ENCODE measurements around the gene OGA.

OGA gene

DNA sequence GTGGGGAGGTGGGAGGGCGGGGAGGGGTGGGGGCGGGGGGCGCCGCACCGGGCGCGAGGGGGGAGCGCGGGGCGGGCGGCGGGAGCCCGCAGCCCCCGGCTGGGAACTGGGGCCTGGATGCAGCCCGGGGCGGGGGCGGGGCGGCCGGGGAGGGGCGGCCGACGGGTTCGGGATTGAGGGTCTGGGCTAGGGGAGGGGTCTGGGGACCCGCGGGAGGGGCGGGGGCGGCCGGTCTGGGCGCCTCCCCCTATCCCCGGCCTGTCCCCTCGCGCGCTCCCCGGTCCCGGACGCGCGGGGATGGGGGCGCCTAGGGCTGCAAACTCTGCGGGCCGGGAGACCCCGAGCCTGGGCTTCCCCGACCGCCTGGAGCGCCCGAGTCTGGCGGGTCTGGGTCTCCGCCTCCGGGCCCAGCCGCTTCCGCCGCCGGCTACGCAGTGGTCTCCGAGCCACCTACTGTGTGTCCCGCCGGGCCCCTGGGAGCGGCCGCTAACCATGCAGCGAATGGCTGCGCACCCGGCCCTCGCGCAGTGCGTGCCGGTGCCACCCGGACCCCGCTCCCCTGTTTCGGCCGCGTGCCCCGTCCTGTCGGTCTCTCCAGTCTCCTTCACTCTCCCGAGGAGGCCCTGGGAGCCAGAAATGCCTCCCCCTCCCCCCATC lies 42.0 kb downstream of the OGA start:
- DNase-seq (ENCODE audit: low read depth in 2 of 3, low spot score in 1 of 3) = no peak

DNA sequence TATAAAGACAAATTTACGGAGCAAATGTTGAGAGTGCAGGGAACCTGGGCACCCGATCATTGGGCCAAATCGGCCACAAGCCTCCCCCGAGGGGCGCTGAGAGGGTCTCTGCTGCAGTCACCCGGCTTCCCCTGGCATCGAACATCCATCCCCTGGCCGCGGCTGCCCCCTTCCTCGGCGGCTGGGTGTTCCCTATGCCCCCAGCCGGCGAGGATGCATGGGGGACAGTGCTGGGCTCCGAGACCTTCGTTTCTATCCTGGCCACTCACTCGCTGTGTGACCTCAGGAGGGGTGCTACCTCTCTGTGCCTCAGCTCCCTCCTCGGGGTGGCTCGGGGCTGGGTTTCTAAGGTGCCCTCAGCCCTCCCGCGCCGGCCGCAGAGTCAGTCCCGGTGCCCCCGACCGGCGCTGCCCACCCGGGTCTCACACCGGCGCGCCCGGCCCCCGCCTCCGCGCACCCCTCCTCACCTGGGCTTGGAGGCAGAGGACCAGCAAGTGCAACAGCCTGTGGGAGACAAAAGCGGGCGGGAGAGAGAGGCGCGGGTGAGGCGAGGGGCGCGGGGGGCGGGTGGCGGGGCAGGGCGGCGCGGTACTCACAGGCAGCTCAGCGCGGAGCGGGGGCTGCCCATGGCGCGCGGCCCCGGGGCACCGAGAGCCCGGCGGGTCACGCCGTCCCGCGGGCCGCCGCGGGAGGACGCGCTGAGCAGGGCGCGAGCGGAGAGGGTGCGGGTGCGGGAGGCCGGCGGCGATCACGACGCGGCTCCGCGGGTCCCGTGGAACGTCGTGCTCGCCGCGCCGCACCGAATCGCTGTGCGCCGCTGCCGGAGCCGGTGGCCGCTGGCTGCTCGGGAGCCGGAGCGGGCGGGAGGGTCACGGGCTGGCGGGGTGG lies 42.7 kb downstream of the OGA start, which contains the start of gene FGF8:
Gene FGF8 (minus strand): TSS at position 842 of the 888 bp plus-strand sequence. CDS start 214 bp downstream, at position 628.
- no peak for DNase-seq (ENCODE audit: low read depth in 2 of 3, low spot score in 1 of 3)

DNA sequence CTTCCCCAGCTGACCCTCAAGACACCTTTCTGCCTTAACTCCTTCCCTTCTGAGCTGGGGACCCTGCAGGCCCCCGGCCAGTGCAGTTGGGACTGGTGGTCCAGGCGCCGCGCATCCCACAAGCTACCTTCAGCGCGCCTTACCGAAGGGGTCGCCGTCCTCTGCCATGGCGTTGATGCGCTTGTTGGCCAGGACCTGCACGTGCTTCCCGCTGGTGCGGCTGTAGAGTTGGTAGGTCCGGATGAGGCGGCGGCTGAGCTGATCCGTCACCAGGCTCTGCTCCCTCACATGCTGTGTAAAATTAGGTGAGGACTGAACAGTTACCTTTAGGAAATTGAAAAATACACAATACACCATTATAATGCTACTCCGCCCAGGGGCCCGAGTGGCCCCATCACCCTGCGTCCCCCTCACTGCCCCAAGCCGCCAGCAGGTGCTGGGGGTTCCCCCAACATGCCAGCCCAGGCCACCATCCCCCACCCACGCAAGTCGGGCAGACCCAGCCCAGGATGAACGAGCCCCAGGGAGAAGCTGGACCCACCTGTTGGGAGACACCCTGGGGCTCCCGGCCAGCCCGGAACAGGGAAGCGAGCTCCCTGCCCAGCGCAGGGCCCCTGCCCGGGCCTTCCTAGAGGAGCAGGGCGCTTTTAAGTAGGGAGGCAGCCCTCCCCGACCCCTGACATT lies 43.5 kb downstream of the OGA start:
- no peak for DNase-seq (ENCODE audit: low read depth in 2 of 3, low spot score in 1 of 3)

DNA sequence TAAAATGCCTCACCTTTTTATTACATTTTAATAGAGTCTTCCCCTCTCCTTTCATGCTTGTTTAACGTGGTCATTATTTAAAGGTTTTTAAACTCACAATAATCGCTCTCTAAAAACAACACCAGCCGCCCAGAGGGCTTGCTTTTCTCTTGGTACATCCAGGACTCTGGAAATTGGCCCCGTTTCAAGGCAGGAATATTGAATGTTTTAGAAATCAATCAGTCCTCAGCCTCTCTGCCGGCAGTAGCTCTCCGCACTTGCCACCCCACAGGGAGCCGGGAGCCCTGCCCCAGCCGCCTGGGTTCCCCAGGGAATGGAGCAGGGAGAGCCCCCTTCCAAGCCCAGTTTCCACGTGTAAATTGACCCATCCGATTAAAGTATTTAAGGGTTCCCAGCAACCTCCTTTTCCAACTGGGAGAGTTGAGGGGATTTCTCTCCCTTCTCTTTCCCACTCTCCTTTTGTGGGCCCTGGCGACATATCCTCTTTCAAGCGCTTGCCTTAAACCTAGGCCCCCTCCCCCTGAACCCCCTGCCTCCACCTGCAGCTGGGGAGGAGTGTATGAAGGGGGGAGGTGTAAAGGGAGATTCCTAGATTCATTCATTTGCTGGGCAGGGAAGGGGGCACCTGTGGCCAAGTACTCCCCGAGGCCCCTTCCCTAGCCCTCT lies 44.2 kb downstream of the OGA start:
- DNase-seq (ENCODE audit: low read depth in 2 of 3, low spot score in 1 of 3) = no peak

DNA sequence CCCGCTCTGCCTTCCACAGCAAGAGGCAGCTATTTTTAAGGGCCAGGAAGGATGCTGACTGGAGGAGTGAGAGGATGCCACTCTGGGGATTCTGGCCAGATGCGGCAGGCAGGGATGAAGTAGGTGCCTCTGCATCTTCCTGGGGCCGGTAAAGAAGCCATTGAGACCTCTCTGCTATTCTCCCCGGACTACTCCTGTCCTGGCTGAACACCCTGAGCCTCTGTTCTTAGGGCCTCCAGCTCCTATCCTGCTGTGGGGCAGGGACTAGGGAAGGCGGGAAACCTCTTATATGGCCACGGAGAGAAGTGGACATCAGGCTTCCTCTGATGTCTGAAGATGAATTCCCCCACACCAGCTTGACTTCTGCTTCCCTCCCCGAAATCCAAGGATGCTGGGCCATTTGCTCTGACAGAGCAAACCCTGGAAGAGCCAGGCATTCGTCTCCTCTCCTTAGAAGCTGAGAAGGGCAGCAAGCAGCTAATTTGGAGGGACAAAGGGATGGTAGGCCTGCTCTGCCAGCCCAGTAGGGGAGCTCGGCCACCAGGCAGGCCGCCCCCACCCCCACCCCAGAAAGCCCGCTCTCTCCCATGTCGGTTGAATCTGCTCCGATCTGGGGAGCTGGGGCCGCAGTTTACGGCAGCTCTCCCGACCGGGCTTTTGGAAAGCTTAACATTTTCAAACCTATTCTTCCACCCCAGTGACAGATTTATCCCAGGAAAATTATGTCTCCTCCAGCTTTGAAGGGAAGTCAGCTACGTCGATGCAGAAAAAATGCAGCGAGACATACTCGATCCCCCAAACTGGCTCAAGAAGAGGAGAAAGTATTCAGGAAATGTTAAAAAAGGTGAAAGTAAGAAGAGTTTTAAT lies 45.1 kb downstream of the OGA start:
- DNase-seq (ENCODE audit: low read depth in 2 of 3, low spot score in 1 of 3) = no peak

DNA sequence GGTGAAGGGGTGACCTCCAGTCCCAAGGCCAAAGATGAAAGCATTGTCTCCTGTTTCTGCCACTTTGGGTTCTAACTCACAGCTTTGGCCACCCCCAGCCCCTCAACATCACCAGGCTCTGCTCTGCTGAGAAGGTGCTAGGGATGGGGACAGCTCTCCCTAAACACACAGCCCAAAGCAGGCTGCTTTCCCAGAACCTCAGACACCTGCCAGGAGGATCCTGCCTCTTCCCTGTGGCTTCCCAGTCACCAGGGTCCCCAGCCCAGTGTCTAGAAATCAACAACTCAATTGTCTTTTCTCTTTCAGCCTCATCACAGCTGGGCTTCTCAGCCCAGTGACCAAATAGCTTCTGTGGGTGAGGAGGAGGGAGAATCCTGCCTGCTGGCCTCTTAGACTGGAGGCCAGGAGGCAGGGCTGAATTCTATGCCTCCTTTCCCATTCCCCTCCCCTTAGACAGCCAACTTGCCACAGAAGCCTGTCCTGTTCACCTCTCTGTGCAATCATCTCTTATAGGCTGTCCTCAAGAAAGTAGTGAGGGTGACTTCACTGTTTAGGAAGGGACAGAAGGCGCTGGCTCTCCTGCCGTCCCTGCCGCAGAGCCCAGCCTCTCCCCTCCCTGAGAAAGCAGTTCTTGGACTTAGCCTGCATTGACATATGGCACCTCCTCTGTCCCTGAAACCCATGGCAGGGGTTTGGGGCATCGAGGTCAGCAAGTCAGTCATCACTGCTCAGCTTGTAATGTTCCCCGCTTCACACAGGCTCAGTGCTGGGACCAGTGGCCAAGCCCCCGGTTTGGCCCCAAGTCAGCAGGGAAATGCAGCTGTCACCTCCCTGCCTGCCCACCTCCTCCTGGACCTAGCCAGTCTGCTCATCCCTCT lies 46.0 kb downstream of the OGA start:
- no peak for DNase-seq (ENCODE audit: low read depth in 2 of 3, low spot score in 1 of 3)

DNA sequence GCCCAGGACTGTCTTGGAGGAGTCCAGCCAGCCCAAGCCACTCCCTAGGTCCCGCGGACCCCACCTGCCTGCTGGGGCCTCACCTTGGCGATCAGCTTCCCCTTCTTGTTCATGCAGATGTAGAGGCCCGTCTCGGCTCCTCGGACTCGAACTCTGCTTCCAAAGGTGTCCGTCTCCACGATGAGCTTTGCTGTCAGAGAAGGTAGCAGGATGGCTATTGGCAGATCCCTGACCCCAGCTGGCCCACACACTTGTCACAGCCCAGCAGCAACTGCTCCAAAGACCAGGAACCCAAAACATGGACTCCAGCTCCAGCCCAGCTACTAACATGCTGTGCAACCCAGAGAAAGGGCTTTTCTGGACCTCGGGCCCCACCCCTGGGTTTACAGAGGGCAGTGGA lies 46.9 kb downstream of the OGA start:
- no peak for DNase-seq (ENCODE audit: low read depth in 2 of 3, low spot score in 1 of 3)

DNA sequence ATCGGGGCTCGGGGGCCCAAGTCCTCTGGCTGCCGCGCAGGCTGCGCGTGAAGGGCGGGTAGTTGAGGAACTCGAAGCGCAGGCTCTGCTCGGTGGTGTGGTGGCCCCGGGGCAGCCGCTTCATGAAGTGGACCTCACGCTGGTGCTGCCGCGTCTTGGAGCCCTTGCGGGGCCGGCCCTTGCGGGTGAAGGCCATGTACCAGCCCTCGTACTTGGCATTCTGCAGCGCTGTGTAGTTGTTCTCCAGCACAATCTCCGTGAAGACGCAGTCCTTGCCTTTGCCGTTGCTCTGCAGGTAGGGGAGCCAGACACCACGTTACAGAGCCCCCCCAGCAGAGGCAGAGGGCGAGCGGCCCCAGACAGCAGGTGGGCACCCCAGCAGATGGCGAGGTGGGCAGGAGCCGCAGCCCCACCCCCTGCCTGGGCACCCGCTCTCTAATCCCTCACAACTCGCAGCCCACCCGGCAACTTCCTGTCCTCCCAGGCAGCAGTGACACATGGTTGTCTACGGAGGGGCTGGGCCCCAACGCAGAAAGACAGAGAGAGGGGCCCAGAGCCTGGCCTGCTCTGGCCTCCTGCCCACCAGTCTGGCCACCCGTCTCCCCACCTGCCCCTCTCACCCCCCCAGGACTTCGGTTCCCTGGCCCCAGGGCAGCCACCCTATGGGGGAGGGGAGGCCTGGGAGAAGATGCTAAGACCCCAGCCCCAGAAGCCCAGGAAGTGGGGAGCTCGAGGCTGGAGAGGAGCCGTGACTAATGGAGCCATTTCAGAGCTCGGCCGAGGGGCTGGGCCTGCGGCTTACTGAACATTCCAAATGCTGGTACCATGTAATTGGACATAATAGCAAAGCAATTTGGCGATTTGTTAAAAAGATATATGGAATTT lies 47.7 kb downstream of the OGA start:
- DNase-seq (ENCODE audit: low read depth in 2 of 3, low spot score in 1 of 3) = no peak

DNA sequence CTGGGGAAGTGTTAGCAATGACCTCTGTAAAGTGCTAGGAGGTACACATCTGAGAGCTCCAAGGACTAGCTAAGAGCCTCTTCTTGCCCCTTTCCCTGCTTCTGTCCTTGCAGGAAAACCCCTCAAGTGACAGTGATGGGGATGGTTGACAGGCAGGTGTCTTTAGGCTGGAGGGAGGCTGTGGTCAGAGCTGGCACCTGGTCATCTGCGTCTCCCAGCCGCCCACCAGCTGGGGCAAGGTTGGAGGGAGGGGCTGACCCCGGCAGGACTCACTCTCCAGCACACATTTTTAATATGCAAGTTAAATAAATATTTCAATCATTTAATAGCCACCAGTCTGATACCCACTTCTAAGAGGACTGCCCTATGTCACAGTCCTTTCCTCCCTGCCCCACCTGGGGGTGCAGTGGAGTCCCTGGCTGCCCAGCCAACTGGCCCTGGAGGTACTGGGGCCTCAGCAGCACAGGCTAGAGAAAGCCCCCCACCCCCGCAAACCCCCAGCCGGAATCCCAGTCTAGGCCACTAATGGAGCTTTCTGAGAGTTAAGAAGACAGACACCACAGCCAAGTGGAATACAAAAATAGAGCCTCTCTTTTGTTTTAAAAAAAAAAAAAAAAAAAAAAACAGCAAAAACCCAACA lies 48.6 kb downstream of the OGA start:
- no peak for DNase-seq (ENCODE audit: low read depth in 2 of 3, low spot score in 1 of 3)

DNA sequence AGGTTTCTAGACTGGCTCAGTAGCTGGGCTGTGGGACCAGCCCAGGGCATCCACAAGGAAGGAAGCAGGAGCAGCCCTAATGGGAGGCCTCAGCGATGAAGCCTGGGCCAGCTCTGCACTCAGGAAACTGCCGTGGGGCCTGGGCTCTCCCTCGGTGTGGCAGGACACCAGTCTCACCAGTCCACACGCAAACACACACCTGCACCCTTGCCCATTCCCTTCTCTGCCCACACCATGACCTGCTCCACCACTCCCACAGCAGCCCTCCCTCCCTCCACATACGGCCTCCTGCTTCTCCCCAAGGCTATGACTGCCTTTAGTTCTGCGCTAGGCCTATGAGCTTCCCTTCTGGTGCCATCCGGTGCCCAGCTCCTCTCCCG lies 49.5 kb downstream of the OGA start:
- DNase-seq (ENCODE audit: low read depth in 2 of 3, low spot score in 1 of 3) = no peak

DNA sequence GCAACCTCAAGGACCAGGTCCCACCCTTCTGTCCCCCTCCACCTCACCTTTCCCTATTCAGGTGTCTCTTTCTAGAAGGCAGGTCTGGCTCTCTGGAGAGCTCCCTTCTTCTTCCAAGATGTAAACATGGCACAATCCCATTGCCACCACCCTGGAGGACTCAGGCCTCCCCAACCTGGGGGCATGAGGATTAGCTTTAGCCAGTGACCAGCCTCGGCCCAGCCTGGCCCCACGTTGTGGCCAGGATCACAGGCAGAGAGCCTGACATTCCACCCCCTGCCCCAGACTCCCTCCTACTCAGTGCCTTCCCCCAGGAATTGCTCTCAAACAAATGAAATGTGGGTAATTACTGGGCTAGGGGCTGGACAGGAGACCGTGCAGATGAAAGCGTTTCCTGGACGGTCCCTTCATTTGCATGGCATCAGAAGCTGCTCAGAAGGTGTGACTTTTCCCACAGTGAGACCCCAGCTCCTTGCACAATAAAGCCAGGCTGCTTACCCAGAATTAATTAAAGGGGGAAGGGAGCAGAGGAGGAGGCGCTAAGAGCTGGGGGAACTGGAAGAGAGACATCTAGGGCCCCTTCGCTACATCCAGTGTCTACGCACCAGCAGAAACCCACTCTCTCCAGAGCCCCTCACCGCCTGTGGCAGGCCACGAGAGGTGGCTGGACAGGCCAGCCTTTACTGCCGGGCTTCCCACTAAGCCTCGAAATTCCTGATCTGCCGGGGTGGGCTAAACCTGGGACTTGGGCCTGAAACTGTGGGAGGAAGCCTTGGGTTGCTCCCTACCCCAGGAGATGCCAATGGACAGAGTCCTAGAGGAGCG lies 50.1 kb downstream of the OGA start:
- DNase-seq (ENCODE audit: low read depth in 2 of 3, low spot score in 1 of 3) = no peak

DNA sequence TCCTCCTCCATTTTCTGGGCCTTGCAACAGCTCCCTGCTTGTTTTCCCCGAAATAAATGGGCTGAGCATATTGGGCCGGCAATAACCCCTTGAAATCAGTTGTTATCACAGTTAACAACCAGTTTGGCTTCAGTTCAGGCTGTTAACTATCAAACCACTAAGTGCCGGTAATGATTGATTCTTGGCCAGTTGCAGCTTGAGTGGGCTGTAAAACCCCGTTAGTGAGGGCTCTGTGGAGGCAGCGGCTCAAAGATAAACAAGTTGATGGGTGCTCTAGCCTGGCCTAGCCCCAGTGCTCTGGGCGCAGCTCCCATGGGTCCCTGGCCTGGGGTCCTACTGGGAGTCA lies 50.7 kb downstream of the OGA start:
- no peak for DNase-seq (ENCODE audit: low read depth in 2 of 3, low spot score in 1 of 3)

DNA sequence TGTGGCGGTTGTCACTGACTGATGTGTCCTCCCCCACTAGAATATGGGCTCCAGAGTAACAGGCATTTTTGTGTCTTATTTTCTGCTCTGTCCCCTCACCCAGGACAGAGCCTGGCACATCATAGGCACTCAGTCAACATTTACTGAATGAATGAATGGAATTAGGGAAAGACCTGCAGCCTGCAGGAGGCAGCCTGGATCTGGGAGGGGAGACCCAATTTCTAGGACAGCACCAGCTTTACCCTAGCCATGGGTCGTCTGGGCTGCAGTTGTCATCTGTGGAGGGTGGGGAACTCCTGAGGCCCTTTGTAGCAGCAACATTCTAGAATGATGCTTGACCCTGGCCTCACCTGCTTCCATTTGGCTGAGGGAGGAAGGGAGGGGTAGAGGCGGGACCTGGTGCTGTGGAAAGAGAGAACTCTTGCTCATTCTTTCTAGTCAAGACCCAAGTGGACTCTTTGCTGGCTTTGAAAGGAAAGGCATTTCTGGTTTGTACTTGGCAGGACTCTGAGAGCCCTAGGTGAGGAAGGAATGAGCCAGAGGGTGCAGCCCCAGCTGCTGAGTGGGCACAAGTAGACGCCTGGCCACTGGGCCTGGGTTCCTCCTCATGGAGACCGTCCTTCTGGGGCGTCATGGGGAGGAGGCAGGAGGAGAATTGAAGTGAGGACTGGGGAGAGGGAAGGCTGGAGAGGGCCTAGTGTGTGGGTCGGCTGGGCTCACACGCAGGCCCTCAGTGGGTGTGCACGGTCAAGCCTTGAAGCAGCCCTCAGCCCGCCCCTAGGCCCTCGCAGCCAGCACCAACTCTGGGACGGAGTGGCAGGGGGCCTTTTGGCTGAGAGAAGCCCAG lies 51.3 kb downstream of the OGA start:
- no peak for DNase-seq (ENCODE audit: low read depth in 2 of 3, low spot score in 1 of 3)

DNA sequence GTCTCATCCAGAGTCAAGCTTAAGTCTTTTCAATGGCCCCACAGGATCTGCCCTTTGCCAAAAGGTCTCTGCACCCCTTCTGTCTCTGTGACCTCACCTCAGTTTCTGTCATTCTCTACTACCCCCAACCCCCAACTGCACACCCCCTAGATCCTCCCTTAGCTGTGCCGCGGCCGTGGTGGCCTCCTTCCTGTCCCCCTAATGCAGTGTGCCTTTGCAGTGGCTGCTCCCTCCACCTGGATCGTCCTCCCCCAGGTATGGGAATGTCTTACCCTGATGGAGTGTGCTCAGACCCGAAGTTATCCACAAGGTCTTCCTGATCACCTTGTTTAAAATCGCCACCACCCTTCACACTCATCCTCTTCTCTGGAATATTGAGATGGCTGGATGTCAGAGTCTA lies 51.9 kb downstream of the OGA start:
- no peak for DNase-seq (ENCODE audit: low read depth in 2 of 3, low spot score in 1 of 3)

DNA sequence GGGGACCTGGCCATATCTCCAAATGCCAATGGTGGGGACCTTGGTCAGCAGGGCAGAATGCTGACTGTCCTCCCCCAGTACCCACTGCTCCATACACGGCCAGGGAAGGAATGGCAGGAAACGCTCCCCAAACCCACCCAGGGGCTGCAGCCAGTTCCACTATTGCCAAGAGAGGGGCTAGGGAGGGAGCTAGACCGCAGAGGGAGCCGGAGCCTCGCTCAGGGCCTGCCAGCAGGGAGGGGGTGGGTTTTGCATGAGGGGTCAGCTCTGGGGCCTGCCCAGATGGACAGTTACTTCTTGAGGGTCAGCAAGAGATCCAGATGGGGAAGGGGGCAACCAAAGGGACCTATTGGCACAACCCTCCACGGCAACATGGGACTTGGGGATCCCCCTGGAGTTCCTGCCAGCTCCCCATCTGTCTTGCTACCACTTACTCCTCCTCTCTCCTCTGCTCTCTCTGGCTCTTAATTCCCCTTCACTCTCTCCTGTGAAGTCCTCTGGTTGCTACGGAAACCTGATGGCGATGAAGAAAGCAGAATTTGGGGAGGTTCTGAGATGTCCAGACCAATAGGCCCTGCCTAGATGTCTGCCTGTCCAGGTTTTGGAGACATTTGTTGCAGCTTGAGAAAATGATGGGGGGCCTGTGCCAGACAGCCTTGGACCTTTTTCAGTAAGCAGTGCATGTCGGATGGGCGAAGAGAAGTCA lies 55.0 kb downstream of the OGA start:
- no peak for DNase-seq (ENCODE audit: low read depth in 2 of 3, low spot score in 1 of 3)

DNA sequence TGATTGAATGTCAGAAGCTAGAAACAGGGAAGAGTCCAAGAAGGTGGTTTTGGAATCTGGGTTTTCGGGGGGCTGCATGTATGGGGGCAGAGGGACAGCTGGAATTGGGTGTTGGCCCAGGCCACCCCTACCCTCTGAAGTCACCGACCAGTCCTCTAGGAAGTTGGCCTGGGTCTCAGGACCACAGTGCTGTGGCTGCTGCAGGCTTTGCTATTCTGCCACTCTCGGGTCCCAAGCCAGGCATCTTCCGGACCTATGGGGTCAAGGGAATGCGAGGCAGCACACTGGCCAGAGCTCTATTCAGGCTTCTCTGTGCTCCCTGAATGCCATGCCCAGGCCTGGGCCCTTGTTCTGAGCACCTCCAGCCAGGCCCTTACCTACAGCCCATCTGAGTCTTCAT lies 55.5 kb downstream of the OGA start:
- no peak for DNase-seq (ENCODE audit: low read depth in 2 of 3, low spot score in 1 of 3)
